Dermis blood vessel endothelial cell (primary cell): Measurements from ENCODE around the gene IFNGR2. TPM values are rescaled to one million over a fixed set of nuclear protein-coding genes. Genes with fewer than 3 reads are reported as not detected.
"Not testable (repeated sequence)": the region's sequence is repeated elsewhere in the genome, so short reads cannot be mapped to it uniquely, and the experiment has no call there.

Experiments used
- DNase-seq: peaks from one replicate; pipeline ENCODE4 v3.0.0; 2010
- total RNA-seq: library from RNA; depleted of rRNA; stranded (reverse); fragments of >200 nt; gene quantifications from 2 replicates; pipeline ENCODE4 v1.2.3, GENCODE V29; 2014

IFNGR2 gene
- total RNA-seq, 1 donor from 2014 or later: 64.2 TPM

DNA sequence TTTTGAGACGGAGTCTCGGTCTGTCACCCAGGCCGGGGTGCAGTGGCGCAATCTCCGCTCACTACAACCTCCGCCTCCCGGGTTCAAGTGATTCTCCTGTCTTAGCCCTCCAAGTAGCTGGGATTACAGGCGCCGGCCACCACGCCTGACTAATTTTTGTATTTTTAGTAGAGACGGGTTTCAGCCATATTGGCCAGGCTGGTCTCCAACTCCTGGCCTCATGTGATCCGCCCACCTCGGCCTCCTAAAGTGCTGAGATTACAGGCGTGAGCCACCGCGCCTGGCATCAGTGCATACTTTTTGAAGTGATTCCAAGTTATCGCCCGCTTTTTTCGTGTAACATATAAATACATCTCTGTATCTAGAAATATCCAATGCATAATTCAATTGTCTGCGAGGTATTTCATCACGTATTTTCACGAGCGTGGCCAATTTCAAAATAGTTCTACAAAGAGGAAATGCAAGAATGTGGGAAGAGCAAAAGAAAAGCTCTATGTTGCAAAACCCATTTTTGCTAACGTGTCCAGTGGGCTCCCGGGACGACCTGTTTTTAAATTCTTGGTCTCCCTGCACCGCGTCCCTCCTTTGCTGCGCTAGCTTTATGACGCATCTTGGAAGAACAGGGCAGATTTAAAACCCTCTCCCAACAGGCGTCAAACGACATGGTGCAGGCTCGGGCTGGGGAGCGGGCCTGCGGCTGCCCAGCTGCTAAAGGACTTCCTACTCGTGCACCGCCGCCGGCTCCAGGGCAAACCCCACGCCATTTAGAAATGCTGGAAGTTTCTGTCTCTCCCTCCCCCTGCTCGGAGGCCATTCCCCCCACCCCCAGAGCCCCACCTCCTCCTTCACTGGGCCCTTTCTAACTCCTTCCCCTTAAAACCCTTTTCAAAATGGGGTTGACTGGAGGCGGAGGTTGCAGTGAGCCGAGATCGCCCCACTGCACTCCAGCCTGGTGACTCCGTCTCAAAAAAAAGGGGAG is 923 bp upstream of the IFNGR2 start:
- DNase-seq: peak; percentile 60

DNA sequence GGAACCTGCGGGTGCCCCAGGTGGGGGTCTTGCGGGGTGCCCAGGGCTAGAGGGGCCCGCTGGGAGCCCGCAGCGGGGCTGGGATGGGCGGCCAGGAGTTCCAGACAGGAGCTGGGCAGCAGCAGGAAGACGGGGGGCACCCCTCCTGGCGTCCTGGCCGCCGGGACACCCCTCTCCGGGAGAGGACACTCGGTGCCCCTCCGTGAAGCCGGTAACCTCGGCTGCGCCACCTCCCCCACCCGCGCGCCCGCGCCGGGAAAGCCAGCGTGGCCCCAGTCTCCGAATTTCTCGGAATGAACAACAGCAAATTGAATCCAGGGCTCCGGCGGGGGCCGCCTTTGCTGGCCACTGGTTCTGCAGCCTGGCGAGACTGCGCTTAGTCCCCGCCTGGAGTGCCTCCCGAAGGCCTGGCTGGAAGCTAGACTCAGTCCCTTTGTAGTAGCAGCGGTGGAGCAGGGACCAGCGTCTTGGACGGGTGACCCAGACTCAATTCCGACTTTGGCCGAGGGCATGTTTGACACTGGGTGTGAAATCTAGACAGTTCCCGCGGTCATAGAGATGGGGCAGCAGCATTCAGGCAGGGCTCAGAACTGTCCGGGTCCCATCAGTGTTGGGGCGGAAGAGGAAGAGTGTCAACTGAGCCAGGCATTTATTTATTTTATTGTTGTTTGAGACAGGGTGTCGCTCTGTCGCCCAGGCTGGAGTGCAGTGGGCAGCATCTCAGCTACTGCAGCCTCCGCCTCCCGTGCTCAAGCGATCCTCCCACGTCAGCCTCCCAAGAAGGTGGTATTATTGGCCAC is 773 bp downstream of the IFNGR2 start:
- peak; percentile 60 for DNase-seq

DNA sequence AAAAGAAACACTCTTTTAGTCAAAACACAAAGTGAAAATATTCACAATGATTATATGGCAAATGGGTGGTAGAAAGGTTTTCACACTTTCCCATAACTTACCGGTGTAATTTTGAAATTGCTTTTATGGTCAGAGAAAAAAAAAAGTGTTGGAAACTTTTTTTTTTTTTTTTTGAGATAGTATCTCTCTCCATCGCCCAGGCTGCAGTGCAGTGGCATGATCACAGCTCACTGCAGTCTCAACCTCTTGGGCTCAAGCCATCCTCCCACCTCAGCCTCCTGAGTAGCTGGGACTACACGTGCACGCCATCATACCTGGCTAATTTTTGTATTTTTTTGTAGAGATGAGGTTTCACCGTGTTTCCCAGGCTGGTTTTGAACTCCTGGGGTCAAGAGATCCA is 3.3 kb downstream of the IFNGR2 start:
- DNase-seq: no peak

DNA sequence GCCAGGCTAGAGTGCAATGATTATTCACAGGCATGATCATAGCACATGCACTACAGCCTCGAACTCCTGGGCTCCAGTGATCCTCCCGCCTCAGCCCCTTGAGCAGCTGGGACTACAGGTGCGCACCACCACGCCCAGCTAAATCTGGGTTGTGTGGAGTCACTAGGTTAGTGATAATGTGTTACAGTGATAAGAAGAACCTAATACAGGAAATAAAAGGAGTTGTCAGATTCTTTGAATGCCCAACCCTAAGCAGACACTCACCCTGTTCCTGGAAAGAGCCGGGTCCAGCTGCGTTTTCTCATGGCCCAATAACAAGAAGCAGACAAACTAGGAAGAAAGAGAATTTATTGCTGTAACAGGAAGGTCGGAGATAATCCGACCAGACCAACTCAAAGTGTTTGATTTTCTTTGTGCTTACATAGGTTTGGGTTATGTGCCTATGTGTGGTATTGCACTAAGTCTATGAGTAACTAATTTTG is 8.8 kb downstream of the IFNGR2 start:
- no peak for DNase-seq

DNA sequence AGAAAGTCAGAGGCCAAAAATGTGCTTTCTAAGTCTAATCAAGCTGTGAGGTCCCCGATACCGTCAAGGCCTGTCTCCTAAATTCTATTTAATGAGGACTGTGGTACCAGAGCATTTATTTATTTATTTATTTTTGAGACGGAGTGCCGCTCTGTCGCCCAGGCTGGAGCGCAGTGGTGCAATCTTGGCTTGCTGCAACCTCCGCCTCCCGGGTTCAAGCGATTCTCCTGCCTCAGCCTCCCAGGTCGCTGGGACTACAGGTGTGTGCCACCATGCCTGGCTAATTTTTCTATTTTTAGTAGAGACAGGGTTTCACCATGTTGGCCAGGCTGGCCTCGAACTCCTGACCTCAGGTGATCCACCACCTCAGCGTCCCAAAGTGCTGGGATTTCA is 9.2 kb downstream of the IFNGR2 start:
- not testable (repeated sequence) for DNase-seq

DNA sequence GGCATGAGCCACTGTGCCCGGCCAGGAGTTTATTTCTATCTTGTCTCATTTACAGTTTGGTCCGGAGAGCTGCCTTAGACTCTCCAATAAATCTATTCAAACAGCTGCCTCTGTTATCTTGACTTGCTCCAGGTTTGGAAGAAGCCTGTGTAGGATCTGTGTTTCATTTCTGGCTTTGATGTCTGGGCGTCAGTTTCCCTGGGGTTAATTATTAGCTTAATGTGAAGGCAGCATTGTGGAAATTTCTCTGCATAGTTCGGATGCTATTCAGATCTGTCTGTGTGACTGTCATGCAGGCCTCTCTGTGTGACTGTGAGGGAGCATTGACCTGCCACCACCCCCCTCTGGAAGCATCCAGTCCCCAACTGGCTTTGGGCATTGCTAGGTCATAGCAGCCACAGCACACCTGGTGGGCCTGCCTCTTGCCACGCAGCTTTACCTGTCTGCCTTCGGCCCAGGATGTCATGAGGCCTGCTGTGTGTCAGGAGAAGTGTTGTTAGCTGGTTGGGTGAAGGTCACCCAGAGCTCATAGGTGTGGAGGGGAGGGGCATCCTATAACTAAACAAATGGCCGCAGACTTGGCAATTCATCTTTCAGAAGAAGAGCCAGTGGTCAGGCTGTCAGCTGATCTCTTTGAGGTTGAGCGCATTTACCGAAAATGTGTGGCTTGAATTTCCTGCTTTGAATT is 9.8 kb downstream of the IFNGR2 start:
- DNase-seq: no peak

DNA sequence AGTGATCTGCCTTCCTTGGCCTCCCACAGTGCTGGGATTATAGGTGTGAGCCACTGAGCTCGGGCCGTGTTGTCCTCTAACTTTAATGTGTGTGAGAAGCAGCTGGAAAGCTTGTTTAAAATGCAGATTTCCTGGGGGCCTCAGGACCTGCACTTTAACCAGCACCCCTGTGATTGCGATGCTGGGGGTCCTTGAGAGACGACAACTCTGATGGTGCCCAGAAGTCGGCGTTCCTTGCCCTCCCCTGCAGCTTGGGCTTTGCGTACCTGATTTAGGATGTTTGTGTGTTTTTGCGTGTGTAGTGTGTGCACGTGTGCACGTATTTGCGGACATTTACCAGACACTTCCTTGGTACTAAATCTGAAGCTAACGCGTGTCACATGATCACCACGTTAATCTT is 10.9 kb downstream of the IFNGR2 start:
- no peak for DNase-seq

DNA sequence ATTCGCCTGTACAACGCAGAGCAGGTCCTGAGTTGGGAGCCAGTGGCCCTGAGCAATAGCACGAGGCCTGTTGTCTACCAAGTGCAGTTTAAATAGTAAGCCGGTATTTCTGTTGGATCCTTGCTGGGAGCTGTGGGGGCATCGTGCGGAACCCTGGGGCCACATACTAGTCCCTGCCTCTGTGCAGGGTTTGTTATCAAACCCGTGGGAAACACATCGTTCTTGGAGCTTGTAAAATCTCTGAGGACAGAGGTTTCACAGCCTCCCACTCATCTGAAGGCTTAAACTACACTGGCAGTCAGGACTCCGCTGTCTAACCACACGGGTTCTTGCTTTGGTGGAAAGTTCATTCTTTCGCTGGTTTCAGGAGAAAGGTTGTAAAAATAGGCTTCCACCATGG is 11.7 kb downstream of the IFNGR2 start:
- no peak for DNase-seq

DNA sequence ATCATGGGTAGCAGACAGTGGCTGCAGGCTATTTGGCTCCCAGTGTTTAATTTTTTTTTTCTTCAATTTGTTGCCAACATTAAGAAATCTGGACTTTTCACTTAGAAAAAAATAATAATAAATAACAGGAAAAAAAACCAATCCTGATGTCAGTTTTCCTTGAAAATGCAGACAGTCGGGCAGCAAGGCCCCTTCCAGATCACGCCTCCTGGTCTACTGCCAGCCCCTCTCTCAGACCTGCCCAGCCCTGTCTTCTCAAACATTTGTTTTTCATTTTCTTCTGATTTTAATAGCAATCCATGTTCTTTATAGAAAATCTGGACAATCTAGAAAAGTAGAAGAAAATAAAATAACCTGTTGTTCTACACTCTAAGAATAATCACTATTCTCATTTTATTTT is 15.5 kb downstream of the IFNGR2 start:
- no peak for DNase-seq

DNA sequence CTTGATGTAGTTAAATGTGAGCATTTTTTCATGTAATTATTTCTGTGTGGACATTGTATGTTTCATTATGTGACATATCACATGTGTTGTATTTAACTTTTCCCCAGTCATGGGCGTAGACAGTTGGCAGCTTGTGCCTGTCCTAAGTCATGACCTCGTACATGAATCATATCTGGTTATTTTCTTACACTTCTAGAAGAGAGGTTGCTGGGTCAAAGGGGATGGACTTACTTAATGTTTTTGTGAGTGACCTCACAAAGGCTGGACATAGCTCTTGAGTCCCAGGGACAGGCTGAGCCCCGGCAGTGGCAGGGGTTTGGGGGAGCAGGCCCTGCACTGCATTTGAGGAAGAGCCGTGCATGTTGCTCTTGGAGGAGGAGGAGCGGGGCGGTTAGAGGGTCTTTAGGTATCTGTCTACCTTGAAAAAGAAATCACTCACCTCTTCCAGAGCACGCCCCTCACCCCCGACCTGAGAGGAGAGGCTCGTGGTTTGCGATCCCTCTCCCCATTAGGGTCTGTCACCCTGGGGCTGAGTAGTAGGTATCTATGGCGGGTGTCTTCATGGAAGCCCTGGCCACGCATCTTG is 16.4 kb downstream of the IFNGR2 start:
- DNase-seq: peak; percentile 76

DNA sequence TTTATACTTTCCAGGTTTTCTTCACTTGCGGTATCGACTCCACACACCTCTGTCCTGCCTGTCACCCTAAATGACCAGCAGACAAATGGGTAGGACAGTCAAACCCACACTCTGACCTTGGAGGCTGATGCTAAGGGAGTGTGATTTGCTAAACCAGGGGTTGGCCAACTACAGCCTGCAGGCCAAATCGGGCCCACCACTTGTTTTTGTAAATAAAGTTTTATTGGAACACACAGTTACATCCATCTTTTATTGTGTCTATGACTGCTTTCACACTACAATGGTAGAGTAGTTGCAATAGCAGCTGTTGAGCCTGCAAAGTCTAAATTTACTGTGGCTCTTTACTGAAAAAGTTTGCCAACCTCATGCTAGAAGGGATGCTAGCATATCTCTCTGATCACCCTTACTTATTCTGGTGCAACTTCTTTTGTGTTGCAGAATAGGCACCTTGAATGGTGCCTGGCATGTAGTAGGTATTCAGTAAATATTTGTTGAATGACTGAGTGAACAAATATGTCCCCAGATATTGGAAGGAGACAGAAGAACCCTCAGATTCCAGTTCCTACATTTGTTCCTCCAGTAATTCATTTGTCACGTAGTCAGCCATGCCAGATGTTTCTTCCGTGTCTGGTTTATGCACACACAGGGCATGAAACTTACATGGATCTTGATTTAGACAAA is 18.6 kb downstream of the IFNGR2 start:
- DNase-seq: no peak

DNA sequence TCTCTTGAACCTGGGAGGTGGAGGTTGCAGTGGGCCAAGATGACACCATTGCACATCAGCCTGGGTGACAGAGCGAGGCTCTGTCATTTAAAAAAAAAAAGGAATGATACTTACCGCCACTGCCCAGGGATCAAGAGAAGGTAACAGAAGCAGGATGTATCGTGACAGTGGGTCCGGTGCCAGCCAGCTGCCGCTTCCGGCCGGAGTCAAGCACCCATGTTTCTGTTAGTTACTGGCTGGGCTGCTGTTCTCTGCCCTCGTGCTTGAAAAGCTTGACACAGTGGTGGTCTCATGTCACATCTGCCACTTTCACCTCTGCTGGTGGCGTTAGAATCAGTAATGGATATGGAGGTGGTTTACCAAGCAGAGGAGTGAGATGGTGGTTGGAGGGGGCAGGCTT is 21.0 kb downstream of the IFNGR2 start:
- DNase-seq: no peak

DNA sequence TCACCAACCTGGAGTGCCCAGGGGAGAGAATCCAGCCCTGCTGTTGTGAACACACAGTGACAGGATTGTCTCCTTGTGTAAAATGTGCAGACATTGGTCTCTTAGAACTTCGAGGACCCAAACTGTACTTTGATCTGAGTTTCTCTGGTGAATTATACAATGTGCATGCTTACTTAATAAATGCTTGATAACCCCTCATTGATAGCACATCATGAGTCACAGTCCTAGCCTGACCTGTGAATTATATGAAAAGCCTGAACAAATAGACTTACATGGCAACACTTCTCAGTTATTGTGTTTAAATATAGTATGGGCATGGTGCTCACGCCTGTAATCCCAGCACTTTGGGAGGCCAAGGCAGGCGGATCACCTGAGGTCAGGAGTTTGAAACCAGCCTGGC is 22.6 kb downstream of the IFNGR2 start:
- DNase-seq: no peak

DNA sequence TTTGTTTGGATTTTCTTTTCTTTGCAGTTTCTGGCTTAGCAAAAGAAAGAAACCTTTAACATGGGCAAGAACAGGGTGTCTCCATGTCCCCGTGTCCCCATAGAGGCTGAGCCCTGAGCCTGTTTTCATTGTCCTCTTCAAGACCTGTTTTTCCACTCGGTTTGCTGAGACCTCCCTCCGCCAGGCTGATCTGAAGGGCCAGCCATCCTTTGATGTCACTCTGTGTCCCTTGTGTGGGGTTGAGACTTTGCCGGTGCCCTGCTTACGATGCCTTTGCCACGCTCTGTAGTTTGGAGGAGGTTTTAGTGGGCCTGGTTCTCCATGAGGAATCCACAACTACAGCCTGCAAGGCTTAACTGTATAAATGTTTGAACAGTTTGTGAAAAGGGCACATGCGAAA is 23.8 kb downstream of the IFNGR2 start:
- no peak for DNase-seq

DNA sequence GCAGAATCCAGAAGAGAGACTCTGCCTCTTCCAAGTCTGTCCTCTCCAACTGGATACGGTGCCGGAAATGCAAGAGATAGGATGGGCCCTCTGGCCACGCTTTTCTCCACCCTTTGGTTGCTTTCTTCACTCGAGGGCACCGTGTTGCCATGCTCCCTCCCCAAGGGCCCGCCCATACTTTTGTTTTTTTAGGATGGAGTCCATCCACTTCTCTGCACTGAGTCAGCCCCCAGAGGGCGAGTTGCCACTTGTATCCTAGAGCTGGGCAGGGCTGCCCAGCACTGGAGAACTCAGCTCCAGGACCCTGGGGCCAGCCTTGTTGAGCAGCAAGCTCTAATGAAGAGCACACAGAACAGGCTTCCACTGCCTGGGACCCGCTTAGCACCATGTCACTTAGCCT is 25.5 kb downstream of the IFNGR2 start:
- DNase-seq: no peak

DNA sequence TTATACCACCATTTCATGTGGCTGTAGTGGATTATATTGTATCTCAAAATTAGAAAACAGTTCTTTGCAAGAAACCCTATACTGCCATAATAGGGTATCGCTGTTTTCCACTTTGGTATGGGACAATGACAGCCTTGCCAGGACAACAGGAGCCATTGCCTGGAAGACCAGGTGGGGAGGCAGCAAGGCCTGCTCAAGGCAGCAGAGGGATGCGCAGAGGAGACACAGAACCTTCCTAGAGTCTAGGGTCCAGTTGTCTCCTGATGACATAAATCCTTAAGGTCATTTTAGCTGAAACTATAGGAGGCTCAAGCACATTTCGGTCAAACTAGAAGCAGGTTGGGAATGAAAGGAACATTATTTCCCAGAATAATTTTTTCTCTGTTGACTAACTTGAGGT is 27.6 kb downstream of the IFNGR2 start:
- DNase-seq: no peak

DNA sequence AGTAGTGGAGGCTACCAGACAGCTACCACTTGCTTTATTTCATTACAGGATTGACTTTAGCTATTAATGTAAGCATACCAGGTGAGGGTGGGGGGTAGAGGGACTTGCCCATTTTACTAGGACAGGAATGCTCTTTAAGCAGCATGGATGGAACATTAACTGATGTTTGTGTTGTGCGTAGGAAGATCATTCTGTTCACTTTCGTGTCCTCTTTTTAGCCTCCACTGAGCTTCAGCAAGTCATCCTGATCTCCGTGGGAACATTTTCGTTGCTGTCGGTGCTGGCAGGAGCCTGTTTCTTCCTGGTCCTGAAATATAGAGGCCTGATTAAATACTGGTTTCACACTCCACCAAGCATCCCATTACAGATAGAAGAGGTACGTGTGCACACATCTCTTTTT is 29.3 kb downstream of the IFNGR2 start:
- no peak for DNase-seq

DNA sequence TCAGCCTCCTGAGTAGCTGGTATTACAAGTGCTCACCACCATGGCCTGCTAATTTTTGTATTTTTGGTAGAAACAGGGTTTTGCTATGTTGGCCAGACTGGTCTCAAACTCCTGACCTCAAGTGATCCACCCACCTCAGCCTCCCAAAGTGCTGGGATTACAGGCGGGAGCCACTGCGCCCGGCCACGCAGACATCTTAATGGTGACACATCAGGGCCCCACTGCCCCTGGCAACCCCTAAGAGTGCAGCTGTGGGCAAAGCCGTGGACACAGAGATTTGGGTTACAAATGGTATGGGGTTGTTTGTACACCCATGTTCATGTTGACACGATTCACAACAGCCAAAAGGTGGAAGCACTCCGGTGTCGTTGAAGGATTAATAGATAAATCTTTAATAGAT is 29.8 kb downstream of the IFNGR2 start:
- DNase-seq: no peak

DNA sequence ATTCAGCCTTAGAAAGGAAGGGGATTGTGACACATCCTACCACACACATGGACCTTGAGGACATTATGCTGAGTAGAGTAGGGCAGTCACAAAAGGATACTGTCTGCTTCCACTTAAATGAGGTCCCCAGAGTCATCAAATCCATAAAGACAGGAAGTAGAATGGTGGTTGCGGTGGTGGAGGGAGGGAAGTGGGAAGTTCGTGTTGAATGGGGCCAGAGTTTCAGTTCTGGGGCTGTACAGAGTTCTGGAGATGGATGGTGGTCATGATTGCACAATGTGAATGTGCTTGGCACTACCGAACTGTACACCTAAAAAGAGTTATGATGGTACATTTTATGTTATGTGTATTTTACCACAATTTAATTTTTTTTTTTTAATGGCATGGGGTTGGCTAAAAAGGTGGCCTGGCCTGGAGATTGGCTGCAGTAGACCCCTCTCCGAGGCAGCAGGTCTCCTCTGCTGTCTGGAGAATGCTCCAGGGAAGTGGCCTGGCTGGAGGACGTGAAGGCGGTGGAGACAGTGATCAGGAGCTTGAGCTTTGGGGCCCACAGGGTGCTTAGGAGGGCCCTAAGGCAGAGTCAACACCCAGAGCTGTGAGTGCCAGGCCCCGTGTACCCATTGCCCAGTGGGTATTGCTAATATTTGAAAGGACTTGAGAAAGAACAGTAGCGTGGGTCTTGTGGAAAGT is 30.4 kb downstream of the IFNGR2 start:
- no peak for DNase-seq

DNA sequence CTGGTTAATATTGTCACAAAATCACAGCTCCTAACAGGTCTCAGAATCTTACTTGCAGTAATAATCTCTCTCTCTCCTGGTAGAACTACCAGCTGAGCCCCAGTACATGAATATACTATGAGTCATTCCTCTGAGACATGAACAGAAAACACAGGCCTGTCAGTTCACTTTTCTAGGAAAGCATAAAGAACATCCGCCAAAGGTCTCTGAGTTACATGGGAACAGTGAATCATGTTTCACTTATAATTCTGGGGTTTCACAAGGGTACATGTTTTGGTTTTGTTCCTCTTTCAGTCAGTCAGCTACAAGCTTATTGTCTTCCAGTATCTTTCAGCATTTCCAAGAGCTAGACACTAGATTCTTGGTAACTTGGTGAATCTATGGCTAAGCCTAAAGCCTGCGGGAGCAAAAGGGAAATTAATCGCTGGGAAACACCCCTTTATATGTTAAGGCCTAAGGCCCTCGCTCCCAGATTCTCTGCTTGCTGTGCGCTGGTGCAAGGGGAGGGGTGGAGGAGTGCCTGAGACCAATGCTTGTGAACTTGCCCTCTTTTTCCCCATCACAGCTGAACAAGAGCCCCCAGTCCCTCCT is 31.7 kb downstream of the IFNGR2 start:
- DNase-seq: peak; percentile 87

DNA sequence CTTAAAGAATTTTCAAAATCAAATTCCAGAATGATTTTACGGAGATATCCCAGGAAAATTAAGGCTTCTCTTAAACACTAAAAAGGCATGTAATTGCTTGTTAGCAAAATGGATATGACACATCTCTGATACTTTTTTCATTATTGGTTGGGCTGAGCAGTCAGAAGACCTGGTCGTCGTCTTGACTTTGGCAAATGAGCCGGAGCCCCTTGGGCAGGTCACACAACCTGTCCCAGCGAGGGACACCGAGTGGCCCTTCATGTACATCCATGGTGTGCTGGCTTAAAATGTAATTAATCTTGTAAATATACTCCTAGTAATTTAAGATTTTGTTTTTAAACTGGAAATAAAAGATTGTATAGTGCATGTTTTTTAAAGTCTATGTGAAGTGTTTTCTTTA is 33.9 kb downstream of the IFNGR2 start:
- DNase-seq: no peak
